GM21529 (cell line): ENCODE results near the gene NRL.

ENCODE experiments used
- ATAC-seq: cut with Tn5 transposase; IDR thresholded peaks from one replicate; pipeline ENCODE4 v1.9.1; 2021; ENCODE audit not compliant: unreplicated experiment

NRL gene

DNA sequence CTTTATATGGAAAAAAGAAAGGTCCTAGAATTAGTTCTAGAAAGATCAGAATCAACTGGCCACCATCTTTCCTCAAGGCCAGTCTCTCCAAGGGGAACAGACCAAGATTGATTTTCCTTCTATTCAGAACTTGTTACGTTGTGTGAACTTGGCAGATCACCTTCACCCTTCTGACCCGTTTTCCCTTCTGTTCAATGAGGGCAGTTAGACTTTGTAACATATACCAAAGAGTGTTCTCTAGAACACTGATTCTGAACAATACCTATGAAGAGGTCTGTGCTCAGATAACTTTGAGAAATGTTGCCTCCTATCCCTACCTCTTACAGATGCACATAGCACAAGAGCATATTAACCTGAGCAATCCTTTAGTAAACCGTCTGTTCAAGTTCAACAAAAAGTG, 31.3 kb downstream of the NRL start:
- ATAC-seq, result no peak

DNA sequence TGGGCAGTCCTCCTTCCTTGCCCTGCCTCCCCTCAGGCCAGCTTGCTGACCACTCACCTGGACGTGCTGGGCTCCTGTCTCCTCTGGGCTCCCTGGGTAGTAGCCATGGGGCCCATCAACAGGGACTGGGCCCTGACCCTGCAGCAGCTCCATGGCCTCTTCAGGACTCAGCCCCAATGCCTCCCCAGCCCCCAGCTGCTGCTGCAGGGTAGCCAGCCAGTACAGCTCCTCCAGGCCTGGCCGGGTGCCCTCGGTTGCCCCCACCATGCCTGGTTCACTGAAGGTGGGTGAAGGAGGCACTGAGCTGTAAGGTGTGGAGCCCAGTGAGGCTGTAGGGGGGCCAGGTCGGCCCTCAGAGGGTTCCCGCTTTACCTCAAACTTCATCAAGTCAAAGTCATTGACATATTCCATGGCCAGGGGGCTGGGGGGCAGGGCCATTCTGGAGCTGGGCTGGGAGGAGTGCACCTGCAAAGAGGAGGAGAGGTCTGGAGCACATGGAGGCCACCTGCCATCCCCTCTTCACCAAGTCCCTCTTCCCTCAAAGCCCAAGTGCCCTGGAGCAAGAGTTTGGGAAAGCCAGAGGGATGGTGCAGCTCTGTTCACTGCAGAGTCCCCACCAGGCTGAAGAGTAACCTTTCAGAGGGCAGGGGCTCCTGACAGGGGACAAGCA, 32.2 kb downstream of the NRL start:
- no peak for ATAC-seq

DNA sequence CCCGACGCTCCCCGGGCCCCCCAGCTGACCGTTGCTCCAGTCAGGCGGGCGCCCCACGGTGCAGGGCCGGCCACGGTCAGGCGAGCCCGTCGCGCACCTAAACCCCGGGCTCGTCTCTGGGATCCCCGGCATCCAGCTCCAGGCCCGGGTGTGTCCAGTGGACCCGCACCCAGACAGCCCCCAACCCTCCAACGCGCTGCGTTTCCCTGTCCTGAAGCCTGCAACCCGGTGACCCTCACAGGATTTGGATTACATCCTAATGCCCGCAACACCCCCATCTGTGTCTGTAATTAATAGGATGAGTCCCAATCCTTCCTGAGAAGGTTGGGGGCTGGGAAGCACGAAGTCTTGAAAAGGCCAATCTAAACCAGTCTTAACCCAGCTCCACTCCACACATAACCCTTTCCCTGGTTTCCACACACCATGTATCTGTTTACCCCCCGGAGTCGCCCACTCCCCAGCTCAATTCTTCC, 33.0 kb downstream of the NRL start:
- no peak for ATAC-seq

DNA sequence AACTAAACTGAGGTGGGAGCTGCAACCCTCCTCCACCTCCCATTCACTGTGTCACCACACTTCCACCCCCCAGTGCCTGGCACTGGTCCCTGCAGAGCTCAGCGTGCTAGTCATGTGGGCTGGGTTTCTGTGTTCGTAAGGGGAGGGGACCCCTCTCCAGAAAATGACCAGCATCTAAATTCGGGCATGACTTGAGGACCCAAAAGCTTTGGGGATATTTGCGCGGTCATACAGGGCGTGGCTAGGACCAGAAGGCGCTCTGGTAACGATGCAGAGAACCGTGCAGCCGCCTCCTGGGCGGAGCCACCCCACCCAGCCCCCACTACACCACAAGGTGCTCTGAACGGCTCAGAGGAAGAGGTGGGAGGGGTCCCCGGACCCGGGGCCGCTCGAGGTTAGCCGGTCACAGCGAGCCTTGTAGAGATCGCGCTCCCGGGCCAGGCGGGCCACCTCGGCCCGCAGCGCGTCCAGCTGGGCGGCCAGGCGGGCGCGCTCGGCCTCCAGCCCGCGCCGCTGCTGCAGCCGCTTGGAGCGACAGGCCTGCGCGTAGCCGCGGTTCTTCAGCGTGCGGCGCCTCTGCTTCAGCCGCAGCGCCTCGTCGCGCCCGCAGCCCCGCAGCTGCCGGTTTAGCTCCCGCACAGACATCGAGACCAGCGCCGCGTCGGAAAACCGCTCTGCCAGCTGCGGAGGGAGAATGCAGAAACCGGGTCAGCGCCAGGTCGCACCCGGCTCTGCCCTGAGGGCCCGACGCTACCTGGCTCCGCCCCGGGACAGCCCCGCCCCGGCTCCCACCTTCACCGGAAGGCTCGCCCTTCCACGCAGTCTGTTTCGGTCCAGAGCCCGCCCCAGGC, 33.6 kb downstream of the NRL start:
- peak; percentile 94 for ATAC-seq

- no peak for ATAC-seq
These were observed 34.6 kb downstream of the NRL start for GRCh38 chr14:24080142-24080530.

GRCh38 chr14:24079491-24080141, 35.1 kb downstream of the NRL start:
- no peak for ATAC-seq

GRCh38 chr14:24078146-24078545, 36.6 kb downstream of the NRL start:
- no peak for ATAC-seq

DNA sequence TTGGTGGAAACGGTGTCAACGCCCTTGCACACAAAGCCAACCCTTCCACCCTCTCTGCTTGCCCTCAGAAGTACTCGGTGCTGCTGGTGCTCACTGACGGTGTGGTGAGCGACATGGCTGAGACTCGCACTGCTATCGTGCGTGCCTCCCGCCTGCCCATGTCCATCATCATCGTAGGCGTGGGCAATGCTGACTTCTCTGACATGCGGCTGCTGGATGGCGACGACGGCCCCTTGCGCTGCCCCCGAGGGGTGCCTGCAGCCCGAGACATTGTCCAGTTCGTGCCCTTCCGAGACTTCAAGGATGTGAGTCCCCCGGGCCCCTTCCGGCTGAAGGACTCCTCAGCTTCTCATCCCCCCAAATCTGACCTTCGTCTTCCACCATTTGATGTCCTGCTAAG, 37.7 kb downstream of the NRL start:
- ATAC-seq, result no peak

- no peak for ATAC-seq
These were observed 38.5 kb downstream of the NRL start for GRCh38 chr14:24076302-24076601.

DNA sequence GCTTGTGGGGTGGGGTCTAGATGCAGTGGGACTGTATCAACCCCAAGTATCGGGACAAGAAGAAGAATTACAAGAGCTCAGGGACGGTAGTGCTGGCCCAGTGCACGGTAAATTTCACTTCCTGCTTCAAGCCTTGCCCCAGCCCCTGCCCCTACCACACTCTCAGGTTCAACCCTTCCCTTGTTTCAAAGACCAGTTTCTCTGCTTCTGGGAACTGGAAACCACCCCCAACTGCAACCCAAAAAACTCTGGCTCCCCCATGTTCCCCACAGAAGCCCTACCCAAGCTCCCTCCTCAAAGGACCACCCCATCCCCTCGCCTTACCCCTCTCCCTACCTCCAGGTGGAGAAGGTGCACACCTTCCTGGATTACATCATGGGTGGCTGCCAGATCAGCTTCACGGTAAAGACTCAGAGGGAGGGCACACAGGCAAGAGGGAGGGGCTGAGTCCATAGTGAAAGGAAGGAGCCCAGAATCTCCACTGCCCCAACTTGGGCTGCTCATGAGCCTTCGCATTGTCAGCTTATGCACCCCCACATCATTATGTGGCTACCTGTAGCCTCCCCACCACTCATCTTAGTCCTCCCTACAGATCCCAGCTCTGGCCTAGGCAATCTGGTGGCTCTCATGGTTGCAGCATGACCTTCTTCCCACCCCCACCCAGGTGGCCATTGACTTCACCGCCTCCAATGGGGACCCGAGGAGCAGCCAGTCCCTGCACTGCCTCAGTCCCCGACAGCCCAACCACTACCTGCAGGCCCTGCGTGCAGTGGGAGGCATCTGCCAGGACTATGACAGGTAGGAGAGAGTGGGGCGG, 39.1 kb downstream of the NRL start:
- peak; percentile 62 for ATAC-seq

GRCh38 chr14:24074625-24075484, 39.9 kb downstream of the NRL start:
- ATAC-seq, result peak; percentile 17

GRCh38 chr14:24072881-24073877, 41.6 kb downstream of the NRL start:
- no peak for ATAC-seq

GRCh38 chr14:24072436-24072835, 42.3 kb downstream of the NRL start:
- no peak for ATAC-seq

DNA sequence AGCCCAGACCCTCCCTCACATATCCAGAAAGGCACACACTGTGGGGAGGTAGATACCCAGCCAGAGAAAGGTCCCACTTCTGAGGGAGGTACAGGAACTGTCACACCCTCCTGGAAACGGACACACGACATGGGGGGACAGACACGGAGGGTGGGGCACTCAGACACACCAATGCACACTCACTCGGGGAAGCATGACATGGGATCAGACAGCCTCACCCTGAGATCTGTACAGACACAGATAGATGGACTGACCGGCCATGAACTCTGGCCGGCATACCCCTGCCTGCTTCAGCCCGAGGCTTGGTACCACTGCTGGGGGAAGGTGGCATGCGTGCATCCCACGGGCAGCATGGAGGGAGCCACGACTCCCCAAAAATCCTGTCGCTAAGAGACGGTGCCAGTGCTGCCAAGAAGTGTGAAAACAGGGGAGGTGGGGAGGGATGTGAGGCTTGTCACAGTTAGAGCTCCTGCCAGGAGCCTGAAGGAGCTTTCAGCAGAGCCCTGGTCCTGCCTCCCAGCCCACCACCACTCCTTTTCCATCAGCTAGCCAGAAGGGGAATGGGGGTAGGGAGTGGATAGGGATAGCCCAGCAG, 42.8 kb downstream of the NRL start:
- no peak for ATAC-seq

GRCh38 chr14:24071144-24071697, 43.5 kb downstream of the NRL start, which contains the start of gene CPNE6:
Gene CPNE6 (plus strand): TSS chr14:24071562. CDS start chr14:24072937, 1,375 bp downstream.
- ATAC-seq, result no peak

DNA sequence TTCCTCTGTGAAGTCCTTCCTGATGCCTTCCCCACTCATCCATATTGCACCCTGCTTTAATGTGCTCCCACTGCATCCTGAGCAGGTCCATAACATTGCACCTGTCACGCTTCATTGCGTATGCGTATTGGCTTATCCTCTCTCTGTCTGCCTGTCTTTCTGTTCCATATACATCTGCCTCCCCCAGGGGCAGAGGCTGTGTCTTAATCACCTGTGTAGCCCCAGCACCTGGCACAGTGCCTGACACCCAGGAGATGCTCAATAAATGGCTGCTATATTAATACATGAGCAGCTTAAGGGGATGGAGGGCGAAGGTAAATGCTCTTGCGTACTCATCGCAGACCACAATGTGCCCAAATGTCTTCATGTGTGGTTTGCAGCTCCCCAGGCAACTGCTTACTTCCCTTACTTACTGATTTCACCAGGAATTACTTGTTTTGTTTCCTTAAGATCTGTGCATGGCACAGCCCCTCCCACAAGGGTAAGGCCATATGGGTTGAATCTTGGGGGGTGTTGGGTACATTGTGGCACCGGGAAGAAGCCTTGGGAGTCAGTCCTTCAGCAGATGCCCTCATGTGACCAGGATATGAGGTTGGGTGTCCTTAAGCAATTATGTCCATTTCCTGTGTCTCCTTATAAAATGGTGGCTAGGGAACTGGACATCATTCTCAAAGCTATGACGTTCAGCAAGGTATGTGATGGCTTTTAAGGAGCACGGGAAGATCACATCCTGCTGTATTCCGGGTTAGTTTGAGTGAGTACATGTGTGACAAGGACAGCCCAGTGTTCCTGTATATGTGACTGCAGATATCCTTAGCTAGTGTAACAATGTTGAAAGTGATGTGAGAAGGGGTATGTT, 44.2 kb downstream of the NRL start:
- ATAC-seq, result no peak

DNA sequence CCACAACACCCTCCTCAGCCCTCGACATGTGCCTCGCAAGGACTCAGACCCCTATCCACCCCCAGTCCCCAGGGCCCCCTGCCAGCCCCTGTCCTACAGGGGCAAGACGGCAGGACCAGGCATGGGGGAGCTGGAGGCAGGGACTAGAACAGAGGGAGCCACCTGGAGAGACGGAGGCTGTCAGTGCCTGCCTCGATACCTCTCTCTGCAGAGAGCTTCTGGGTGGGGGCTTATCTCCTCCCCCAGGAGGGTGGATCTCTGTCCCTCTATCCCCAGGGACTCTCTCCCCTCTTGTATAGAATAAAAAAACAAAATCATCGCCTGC, 45.4 kb downstream of the NRL start:
- ATAC-seq, result no peak
